ENCODE data around the gene LAMB4.

The LAMB4 gene

GRCh38 chr7:108010377-108010776 is 119.8 kb downstream of the LAMB4 start:
- no peak for DNase-seq

- DNase-seq, result no peak
Observed at GRCh38 chr7:108009873-108010272, 120.3 kb downstream of the LAMB4 start.

GRCh38 chr7:108008827-108009226 is 121.3 kb downstream of the LAMB4 start:
- no peak for DNase-seq

GRCh38 chr7:108008240-108008639 is 121.9 kb downstream of the LAMB4 start:
- DNase-seq, result no peak

GRCh38 chr7:108007762-108008161 is 122.4 kb downstream of the LAMB4 start:
- no peak for DNase-seq

GRCh38 chr7:108007261-108007660 is 122.9 kb downstream of the LAMB4 start:
- no peak for DNase-seq

- peak; percentile 46 for DNase-seq
Observed at GRCh38 chr7:108004220-108005142, 125.7 kb downstream of the LAMB4 start.

- DNase-seq, result no peak
Observed at GRCh38 chr7:108003599-108003935, 126.6 kb downstream of the LAMB4 start.

GRCh38 chr7:108002726-108003598 is 127.2 kb downstream of the LAMB4 start, which contains the start of gene LAMB1:
Gene LAMB1, minus strand, starts transcription at chr7:108003161. Its CDS starts 276 bp downstream, at chr7:108002885.
- DNase-seq, result peak; percentile 84

- peak; percentile 64 for DNase-seq
Observed at GRCh38 chr7:108001764-108002725, 128.1 kb downstream of the LAMB4 start.

GRCh38 chr7:108000875-108001763 is 129.0 kb downstream of the LAMB4 start:
- peak; percentile 46 for DNase-seq

GRCh38 chr7:107999779-108000560 is 130.2 kb downstream of the LAMB4 start:
- DNase-seq, result peak; percentile 84

GRCh38 chr7:107998660-107999480 is 131.3 kb downstream of the LAMB4 start:
- DNase-seq, result peak; percentile 46

- DNase-seq, result no peak
Observed at GRCh38 chr7:107998150-107998549, 132.0 kb downstream of the LAMB4 start.

- peak; percentile 80 for DNase-seq
Observed at GRCh38 chr7:107996072-107996882, 133.9 kb downstream of the LAMB4 start.

- DNase-seq, result peak; percentile 94
Observed at GRCh38 chr7:107995184-107996071, 134.7 kb downstream of the LAMB4 start.

GRCh38 chr7:107994421-107995030 is 135.6 kb downstream of the LAMB4 start:
- peak; percentile 52 for DNase-seq
